Measurements from ENCODE around the gene ANXA1.

DNA sequence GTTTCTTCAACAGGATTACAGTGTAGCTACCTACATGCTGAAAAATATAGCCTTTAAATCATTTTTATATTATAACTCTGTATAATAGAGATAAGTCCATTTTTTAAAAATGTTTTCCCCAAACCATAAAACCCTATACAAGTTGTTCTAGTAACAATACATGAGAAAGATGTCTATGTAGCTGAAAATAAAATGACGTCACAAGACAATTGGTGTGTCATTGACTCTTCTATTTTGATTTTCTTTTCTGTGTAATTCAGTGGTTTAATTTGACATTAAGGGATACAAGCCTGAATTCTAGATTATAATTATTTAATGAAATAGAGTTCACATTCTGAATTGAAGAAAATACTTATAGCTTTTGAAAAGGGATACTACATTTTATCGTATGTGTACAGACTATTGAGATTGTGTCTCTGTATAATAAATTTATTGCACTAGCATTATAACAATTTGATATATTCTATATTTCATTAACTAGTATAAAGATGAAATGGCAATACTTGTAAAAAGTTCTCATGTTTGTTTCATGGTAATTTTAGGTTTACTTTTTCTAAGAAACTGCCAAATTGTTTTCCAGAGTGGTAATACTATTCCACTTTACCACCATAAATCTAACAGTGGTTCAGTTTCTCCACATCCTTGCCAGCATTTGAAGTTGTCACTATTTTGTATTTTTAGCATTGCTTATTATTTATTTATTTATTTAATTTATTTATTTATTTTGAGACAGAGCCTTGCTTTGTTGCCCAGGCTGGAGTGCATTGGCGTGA lies 18.7 kb downstream of the ANXA1 start:
- TF ChIP-seq, protein P1, sequence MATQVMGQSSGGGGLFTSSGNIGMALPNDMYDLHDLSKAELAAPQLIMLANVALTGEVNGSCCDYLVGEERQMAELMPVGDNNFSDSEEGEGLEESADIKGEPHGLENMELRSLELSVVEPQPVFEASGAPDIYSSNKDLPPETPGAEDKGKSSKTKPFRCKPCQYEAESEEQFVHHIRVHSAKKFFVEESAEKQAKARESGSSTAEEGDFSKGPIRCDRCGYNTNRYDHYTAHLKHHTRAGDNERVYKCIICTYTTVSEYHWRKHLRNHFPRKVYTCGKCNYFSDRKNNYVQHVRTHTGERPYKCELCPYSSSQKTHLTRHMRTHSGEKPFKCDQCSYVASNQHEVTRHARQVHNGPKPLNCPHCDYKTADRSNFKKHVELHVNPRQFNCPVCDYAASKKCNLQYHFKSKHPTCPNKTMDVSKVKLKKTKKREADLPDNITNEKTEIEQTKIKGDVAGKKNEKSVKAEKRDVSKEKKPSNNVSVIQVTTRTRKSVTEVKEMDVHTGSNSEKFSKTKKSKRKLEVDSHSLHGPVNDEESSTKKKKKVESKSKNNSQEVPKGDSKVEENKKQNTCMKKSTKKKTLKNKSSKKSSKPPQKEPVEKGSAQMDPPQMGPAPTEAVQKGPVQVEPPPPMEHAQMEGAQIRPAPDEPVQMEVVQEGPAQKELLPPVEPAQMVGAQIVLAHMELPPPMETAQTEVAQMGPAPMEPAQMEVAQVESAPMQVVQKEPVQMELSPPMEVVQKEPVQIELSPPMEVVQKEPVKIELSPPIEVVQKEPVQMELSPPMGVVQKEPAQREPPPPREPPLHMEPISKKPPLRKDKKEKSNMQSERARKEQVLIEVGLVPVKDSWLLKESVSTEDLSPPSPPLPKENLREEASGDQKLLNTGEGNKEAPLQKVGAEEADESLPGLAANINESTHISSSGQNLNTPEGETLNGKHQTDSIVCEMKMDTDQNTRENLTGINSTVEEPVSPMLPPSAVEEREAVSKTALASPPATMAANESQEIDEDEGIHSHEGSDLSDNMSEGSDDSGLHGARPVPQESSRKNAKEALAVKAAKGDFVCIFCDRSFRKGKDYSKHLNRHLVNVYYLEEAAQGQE (IDR thresholded peaks at IDR 0.05): no peak
- TF ChIP-seq, protein P2, sequence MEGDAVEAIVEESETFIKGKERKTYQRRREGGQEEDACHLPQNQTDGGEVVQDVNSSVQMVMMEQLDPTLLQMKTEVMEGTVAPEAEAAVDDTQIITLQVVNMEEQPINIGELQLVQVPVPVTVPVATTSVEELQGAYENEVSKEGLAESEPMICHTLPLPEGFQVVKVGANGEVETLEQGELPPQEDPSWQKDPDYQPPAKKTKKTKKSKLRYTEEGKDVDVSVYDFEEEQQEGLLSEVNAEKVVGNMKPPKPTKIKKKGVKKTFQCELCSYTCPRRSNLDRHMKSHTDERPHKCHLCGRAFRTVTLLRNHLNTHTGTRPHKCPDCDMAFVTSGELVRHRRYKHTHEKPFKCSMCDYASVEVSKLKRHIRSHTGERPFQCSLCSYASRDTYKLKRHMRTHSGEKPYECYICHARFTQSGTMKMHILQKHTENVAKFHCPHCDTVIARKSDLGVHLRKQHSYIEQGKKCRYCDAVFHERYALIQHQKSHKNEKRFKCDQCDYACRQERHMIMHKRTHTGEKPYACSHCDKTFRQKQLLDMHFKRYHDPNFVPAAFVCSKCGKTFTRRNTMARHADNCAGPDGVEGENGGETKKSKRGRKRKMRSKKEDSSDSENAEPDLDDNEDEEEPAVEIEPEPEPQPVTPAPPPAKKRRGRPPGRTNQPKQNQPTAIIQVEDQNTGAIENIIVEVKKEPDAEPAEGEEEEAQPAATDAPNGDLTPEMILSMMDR (IDR thresholded peaks at IDR 0.05; ENCODE audit: low read depth, low read length, missing input control): no peak

Data from liver (tissue), 2 donors.